Aortic smooth muscle cell (primary cell): ENCODE results near the gene MAP3K4. TPM values are rescaled to one million over a fixed set of nuclear protein-coding genes. Genes with fewer than 3 reads are reported as not detected.

ENCODE experiments used
- total RNA-seq: library from RNA; depleted of rRNA; stranded (reverse); fragments of >200 nt; gene quantifications from 2 replicates; pipeline ENCODE4 v1.2.3, GENCODE V29; 2014

MAP3K4 gene
- 24.8 and 28.1 TPM in 2 replicates for total RNA-seq

DNA sequence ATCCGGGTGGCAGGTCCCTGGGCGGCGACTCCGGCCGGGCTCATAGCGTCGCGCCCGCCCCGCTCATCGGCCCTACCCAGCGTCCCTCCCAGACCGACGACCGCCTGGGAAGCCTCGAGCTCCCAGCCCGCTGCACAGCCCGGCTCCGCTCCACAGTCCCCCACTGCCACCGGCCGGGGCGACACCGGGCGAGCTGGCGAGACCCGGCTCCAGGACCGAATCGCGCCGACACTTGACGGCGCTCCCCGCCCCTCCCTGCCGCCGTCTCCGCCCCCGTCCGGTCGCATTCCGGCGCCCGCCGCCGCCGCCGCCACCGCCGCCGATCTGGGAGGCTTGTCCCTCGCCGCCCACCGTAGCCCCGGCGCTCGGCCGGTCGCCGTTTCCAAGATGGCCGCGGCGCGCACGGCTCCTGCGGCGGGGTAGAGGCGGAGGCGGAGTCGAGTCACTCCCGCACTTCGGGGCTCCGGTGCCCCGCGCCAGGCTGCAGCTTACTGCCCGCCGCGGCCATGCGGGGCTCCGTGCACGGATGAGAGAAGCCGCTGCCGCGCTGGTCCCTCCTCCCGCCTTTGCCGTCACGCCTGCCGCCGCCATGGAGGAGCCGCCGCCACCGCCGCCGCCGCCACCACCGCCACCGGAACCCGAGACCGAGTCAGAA lies at the start of gene MAP3K4:
MAP3K4 (plus strand) TSS at position 364 of the 655 bp plus-strand sequence; CDS start at position 527, 163 bp downstream.

